NCI-H1694 treated with DMSO at 0.1 percent for 48 hours (cell line): Measurements from ENCODE around the gene EEA1.

ENCODE experiments used
- DNase-seq: peaks from one replicate; lab custom pipeline; 2025; lab: John Stamatoyannopoulos, UW

The EEA1 gene

GRCh38 chr12:92938018-92938417 is 8.9 kb upstream of the EEA1 start:
- DNase-seq, result no peak

GRCh38 chr12:92933606-92934005 is 4.5 kb upstream of the EEA1 start:
- no peak for DNase-seq

- DNase-seq, result no peak
These were observed 1.3 kb upstream of the EEA1 start for GRCh38 chr12:92930421-92930820.

- DNase-seq, result no peak
These were observed 888 bp upstream of the EEA1 start for GRCh38 chr12:92929983-92930382.

- no peak for DNase-seq
These were observed 604 bp downstream of the EEA1 start for GRCh38 chr12:92928421-92928961.

GRCh38 chr12:92927436-92928281 is 1.4 kb downstream of the EEA1 start:
- no peak for DNase-seq

GRCh38 chr12:92927055-92927435 is 2.0 kb downstream of the EEA1 start:
- DNase-seq, result peak; percentile 2

GRCh38 chr12:92926549-92926948 is 2.5 kb downstream of the EEA1 start:
- no peak for DNase-seq

- no peak for DNase-seq
These were observed 7.2 kb downstream of the EEA1 start for GRCh38 chr12:92921877-92922276.

- DNase-seq, result no peak
These were observed 13.7 kb downstream of the EEA1 start for GRCh38 chr12:92915365-92915764.

- no peak for DNase-seq
These were observed 14.9 kb downstream of the EEA1 start for GRCh38 chr12:92914170-92914569.

GRCh38 chr12:92912672-92913071 is 16.4 kb downstream of the EEA1 start:
- DNase-seq, result no peak

- no peak for DNase-seq
These were observed 17.0 kb downstream of the EEA1 start for GRCh38 chr12:92912052-92912451.

GRCh38 chr12:92911339-92911738 is 17.8 kb downstream of the EEA1 start:
- no peak for DNase-seq

- DNase-seq, result no peak
These were observed 21.0 kb downstream of the EEA1 start for GRCh38 chr12:92908108-92908507.

- DNase-seq, result no peak
These were observed 23.1 kb downstream of the EEA1 start for GRCh38 chr12:92905811-92906554.

- no peak for DNase-seq
These were observed 23.8 kb downstream of the EEA1 start for GRCh38 chr12:92905258-92905810.

GRCh38 chr12:92900941-92901340 is 28.2 kb downstream of the EEA1 start:
- no peak for DNase-seq

- DNase-seq, result no peak
These were observed 29.6 kb downstream of the EEA1 start for GRCh38 chr12:92899386-92900001.

GRCh38 chr12:92898755-92899154 is 30.3 kb downstream of the EEA1 start:
- no peak for DNase-seq

- DNase-seq, result no peak
These were observed 31.3 kb downstream of the EEA1 start for GRCh38 chr12:92897844-92898243.

GRCh38 chr12:92890601-92891106 is 38.4 kb downstream of the EEA1 start:
- DNase-seq, result no peak
